Large intestine (tissue), 3 donors: ENCODE data around the gene RAB40AL. TPM values are rescaled to one million over a fixed set of nuclear protein-coding genes. Genes with fewer than 3 reads are reported as not detected.

ENCODE experiments used
- DNase-seq, 2 donors: peaks; one replicate each; pipeline versions ENCODE4 v3.0.0 to v3.0.0-alpha.2; 2013
- H3K27ac ChIP-seq: one replicate; pipeline ENCODE4 v1.5.1; 2013; ENCODE audit warnings: low read length
- H3K27me3 ChIP-seq: 2 replicates; pipeline ENCODE4 v1.6.1; 2013; ENCODE audit warnings: low read length; ENCODE audit not compliant: control insufficient read depth, insufficient read depth
- H3K36me3 ChIP-seq: 2 replicates; pipeline ENCODE4 v1.6.1; 2013; ENCODE audit warnings: low read length; ENCODE audit not compliant: control insufficient read depth, insufficient read depth
- H3K4me1 ChIP-seq: one replicate; pipeline ENCODE4 v1.6.1; 2013; ENCODE audit warnings: low read length; ENCODE audit not compliant: control insufficient read depth, insufficient read depth
- H3K4me3 ChIP-seq: one replicate; pipeline ENCODE4 v1.5.1; 2013; ENCODE audit warnings: low read length
- H3K9me3 ChIP-seq: one replicate; pipeline ENCODE4 v1.6.1; 2013; ENCODE audit warnings: mild to moderate bottlenecking, low read depth, low read length, moderate library complexity; ENCODE audit not compliant: control insufficient read depth
- WGBS: methylation state at CpG from one replicate; pipeline ENCODE4 v1.1.5; 2013; ENCODE audit warnings: low lambda C conversion rate; ENCODE audit not compliant: insufficient coverage; 5-methylcytosine and 5-hydroxymethylcytosine counted together
- polyA plus RNA-seq: library from polyadenylated mRNA; unstranded; fragments of 120-200 nt; gene quantifications from one replicate; pipeline ENCODE4 v1.2.1, GENCODE V29; 2013

RAB40AL gene
- polyA plus RNA-seq, 1 donor = 0.25 TPM

DNA sequence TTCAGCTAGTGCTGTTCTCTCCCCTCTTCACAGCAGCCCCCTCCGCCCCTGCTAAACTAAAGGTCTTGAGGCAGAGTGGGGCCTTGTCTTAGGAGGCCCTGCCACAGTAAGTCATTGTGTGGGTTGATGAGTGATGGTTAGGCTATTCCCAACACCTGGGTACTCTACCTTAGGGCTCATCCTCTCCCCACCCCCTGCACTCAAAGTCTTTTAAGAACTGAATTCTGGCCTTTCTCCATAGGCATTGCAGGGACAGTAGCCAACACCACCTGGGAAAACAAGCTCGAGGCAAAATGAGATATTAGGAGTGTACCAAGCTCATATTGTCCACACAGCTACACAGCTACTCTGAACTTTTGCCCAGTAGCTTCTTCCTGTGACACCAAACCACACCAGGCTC lies 42.5 kb downstream of the RAB40AL start:
- no CpG with 5 or more reads among the region's 2 CpGs for WGBS

DNA sequence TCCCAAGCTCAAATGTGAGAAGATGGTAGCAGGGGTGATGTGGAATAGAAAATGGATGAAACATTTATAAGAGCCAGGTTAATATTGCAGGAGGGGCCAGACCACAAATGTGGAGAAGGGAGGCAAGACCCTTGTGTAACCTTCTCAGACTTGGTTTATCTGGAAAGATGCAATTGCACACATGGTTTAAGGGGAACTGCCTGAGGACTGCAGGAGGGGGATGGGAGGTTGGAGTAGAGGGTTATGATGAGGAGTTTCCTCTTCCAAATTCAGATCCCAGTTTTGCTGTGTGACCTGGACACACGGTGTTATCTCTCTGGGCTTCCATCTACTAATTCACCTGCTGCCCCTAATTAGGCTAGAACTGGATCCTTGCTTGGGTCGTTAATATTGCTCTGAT lies 46.1 kb downstream of the RAB40AL start:
- Histone ChIP-seq H3K36me3 (no peaks in the 10 kb centered on the region), H3K4me1 (no peaks in the 10 kb centered on the region), H3K27ac (no peak overlapping the region), H3K9me3 (no peaks in the 10 kb centered on the region), H3K4me3 (no peak overlapping the region), H3K27me3 (no peaks in the 10 kb centered on the region)
- no CpG with 5 or more reads among the region's 2 CpGs for whole genome bisulfite sequencing
- DNase-seq = no peak

More for the DNA sequence above, 42.5 kb downstream of the RAB40AL start:
- DNase-seq = no peak
- no peaks in the 10 kb centered on the region for H3K4me1 ChIP-seq
- no peaks in the 10 kb centered on the region for H3K9me3 ChIP-seq
- H3K27ac ChIP-seq = no peak overlapping the region
- H3K27me3 ChIP-seq = no peaks in the 10 kb centered on the region
- H3K4me3 ChIP-seq = no peak overlapping the region
- H3K36me3 ChIP-seq = no peaks in the 10 kb centered on the region

- no peak overlapping the region for H3K4me3 ChIP-seq
- no CpG with 5 or more reads among the region's 3 CpGs for WGBS
- H3K4me1 ChIP-seq = no peaks in the 10 kb centered on the region
- peak in 1 of 2 donors; percentile 1 for DNase-seq
- H3K9me3 ChIP-seq = no peaks in the 10 kb centered on the region
- H3K27ac ChIP-seq = no peak overlapping the region
- no peaks in the 10 kb centered on the region for H3K36me3 ChIP-seq
- H3K27me3 ChIP-seq = no peaks in the 10 kb centered on the region
Observed at GRCh38 chrX:102985192-102985591, 48.1 kb downstream of the RAB40AL start.

Other genes with a start within 250 kb of the RAB40AL start
- 19.3 TPM for gene GPRASP2, start 224.8 kb upstream of the RAB40AL start, polyA plus RNA-seq
- 10.7 TPM for gene GPRASP3, start 216.5 kb upstream of the RAB40AL start, polyA plus RNA-seq
- gene BEX1, start 126.9 kb downstream of the RAB40AL start, polyA plus RNA-seq = 88.9 TPM
- gene NXF3, start 155.9 kb downstream of the RAB40AL start, polyA plus RNA-seq = 0.52 TPM